ENCODE data around the gene KIR2DL3. TPM values are rescaled to one million over a fixed set of nuclear protein-coding genes. Genes with fewer than 3 reads are reported as not detected.

The KIR2DL3 gene
- total RNA-seq, 3 donors from 2014 or later (not counting 1 experiment from before 2014, with no cell fraction given), result 40.7 to 57.3 (median 54.1) TPM

GRCh38 chr19:54724142-54724541 lies 14.2 kb upstream of the KIR2DL3 start, which contains the start of gene KIR3DL3:
Gene KIR3DL3, plus strand, starts transcription at chr19:54724442. Its CDS starts 55 bp downstream, at chr19:54724497.
- Mint-ChIP-seq H3K9me3 (peaks cover 2 to 3% of the 10 kb centered on the region in 2 donors), H3K27me3 (ENCODE audit: low read depth in 2 of 2) (peaks cover 21 to 24% of the 10 kb centered on the region in 2 donors), H3K4me1 (peaks cover 5 to 19% of the 10 kb centered on the region in 2 donors), H3K4me3 (no peak within 1 kb of the TSS), H3K36me3 (peaks cover 8% of the 10 kb centered on the region), H3K27ac (no peak within 1 kb of the TSS)
- Histone ChIP-seq H3K4me3 (ENCODE audit: low read length) (no peak within 1 kb of the TSS), H3K27ac (ENCODE audit: low read length) (no peak within 1 kb of the TSS), H3K4me1 (ENCODE audit: control insufficient read depth, insufficient read depth, low read length) (no peaks in the 10 kb centered on the region), H3K9me3 (ENCODE audit: control insufficient read depth, insufficient read depth, low read length) (peaks cover 8% of the 10 kb centered on the region), H3K27me3 (ENCODE audit: control insufficient read depth, insufficient read depth, low read length) (no peaks in the 10 kb centered on the region), H3K36me3 (ENCODE audit: control insufficient read depth, insufficient read depth, low read length) (no peaks in the 10 kb centered on the region)
- TF ChIP-seq CTCF (IDR thresholded peaks at IDR 0.05), result no peak
- 84% methylated on average over 9 of the region's 9 CpGs for WGBS (ENCODE audit: insufficient coverage)
- intact Hi-C loops (cut with micrococcal nuclease), result no loop called here
- ATAC-seq (no peak), DNase-seq (no peak)

- WGBS (ENCODE audit: insufficient coverage), result 61% methylated on average over 3 of the region's 3 CpGs
- peaks cover 7% of the 10 kb centered on the region for H3K36me3 Mint-ChIP-seq
- no peak for TF ChIP-seq CTCF (IDR thresholded peaks at IDR 0.05)
- H3K27ac Mint-ChIP-seq, result no peak overlapping the region
- peaks cover 22 to 24% of the 10 kb centered on the region in 2 donors for H3K27me3 Mint-ChIP-seq (ENCODE audit: low read depth in 2 of 2)
- H3K27me3 ChIP-seq (ENCODE audit: control insufficient read depth, insufficient read depth, low read length), result no peaks in the 10 kb centered on the region
- H3K27ac ChIP-seq (ENCODE audit: low read length), result no peak overlapping the region
- peaks cover 2 to 3% of the 10 kb centered on the region in 2 donors for H3K9me3 Mint-ChIP-seq
- H3K4me1 Mint-ChIP-seq, result peaks cover 5 to 21% of the 10 kb centered on the region in 2 donors
- no peak for DNase-seq
- no peaks in the 10 kb centered on the region for H3K36me3 ChIP-seq (ENCODE audit: control insufficient read depth, insufficient read depth, low read length)
- peaks cover 8% of the 10 kb centered on the region for H3K9me3 ChIP-seq (ENCODE audit: control insufficient read depth, insufficient read depth, low read length)
- H3K4me3 Mint-ChIP-seq, result no peak overlapping the region
- no peak overlapping the region for H3K4me3 ChIP-seq (ENCODE audit: low read length)
- H3K4me1 ChIP-seq (ENCODE audit: control insufficient read depth, insufficient read depth, low read length), result no peaks in the 10 kb centered on the region
- intact Hi-C loops (cut with micrococcal nuclease), result no loop called here
- no peak for ATAC-seq
Measured at GRCh38 chr19:54724644-54725043, 13.7 kb upstream of the KIR2DL3 start.

GRCh38 chr19:54725321-54725720 lies 13.0 kb upstream of the KIR2DL3 start:
- no peak overlapping the region for H3K4me3 Mint-ChIP-seq
- ATAC-seq (peak in 1 of 3 donors; percentile 49), DNase-seq (no peak)
- H3K36me3 Mint-ChIP-seq, result peaks cover 7% of the 10 kb centered on the region
- Histone ChIP-seq H3K27ac (ENCODE audit: low read length) (no peak overlapping the region), H3K4me1 (ENCODE audit: control insufficient read depth, insufficient read depth, low read length) (no peaks in the 10 kb centered on the region), H3K4me3 (ENCODE audit: low read length) (no peak overlapping the region), H3K36me3 (ENCODE audit: control insufficient read depth, insufficient read depth, low read length) (no peaks in the 10 kb centered on the region), H3K9me3 (ENCODE audit: control insufficient read depth, insufficient read depth, low read length) (peaks cover 8% of the 10 kb centered on the region), H3K27me3 (ENCODE audit: control insufficient read depth, insufficient read depth, low read length) (no peaks in the 10 kb centered on the region)
- H3K27ac Mint-ChIP-seq, result no peak overlapping the region
- peaks cover 22 to 24% of the 10 kb centered on the region in 2 donors for H3K27me3 Mint-ChIP-seq (ENCODE audit: low read depth in 2 of 2)
- H3K4me1 Mint-ChIP-seq, result peaks cover 5 to 21% of the 10 kb centered on the region in 2 donors
- 85% methylated on average over 7 of the region's 7 CpGs for WGBS (ENCODE audit: insufficient coverage)
- peaks cover 2 to 3% of the 10 kb centered on the region in 2 donors for H3K9me3 Mint-ChIP-seq
- intact Hi-C loops (cut with micrococcal nuclease), result no loop called here
- no peak for TF ChIP-seq CTCF (IDR thresholded peaks at IDR 0.05)

GRCh38 chr19:54727562-54727961 lies 10.8 kb upstream of the KIR2DL3 start:
- no peak for ATAC-seq
- DNase-seq, result no peak
- Histone ChIP-seq H3K4me3 (ENCODE audit: low read length) (no peak overlapping the region), H3K27ac (ENCODE audit: low read length) (no peak overlapping the region), H3K36me3 (ENCODE audit: control insufficient read depth, insufficient read depth, low read length) (no peaks in the 10 kb centered on the region), H3K9me3 (ENCODE audit: control insufficient read depth, insufficient read depth, low read length) (no peaks in the 10 kb centered on the region), H3K27me3 (ENCODE audit: control insufficient read depth, insufficient read depth, low read length) (no peaks in the 10 kb centered on the region), H3K4me1 (ENCODE audit: control insufficient read depth, insufficient read depth, low read length) (no peaks in the 10 kb centered on the region)
- H3K9me3 Mint-ChIP-seq, result no peaks in the 10 kb centered on the region
- 84% methylated on average over 10 of the region's 10 CpGs for WGBS (ENCODE audit: insufficient coverage)
- intact Hi-C loops (cut with micrococcal nuclease), result no loop called here
- no peak overlapping the region for H3K4me3 Mint-ChIP-seq
- H3K36me3 Mint-ChIP-seq, result no peaks in the 10 kb centered on the region
- H3K27ac Mint-ChIP-seq, result no peak overlapping the region
- H3K4me1 Mint-ChIP-seq, result peaks cover 5 to 21% of the 10 kb centered on the region in 2 donors
- peaks cover 34% of the 10 kb centered on the region in 2 donors for H3K27me3 Mint-ChIP-seq (ENCODE audit: low read depth in 2 of 2)
- TF ChIP-seq CTCF (IDR thresholded peaks at IDR 0.05), result no peak
